Measurements from ENCODE around the gene POR. TPM values are rescaled to one million over a fixed set of nuclear protein-coding genes. Genes with fewer than 3 reads are reported as not detected.

Gene POR
- total and polyA plus RNA-seq, 2 of the 13 experiments (the other 11 are each of a cell fraction or from before 2014, with no cell fraction given) = 145 to 266 TPM

- TF ChIP-seq PATZ1 (CRISPR knock-in tag; IDR thresholded peaks at IDR 0.05) (peak; percentile 83), CBX1 (IDR thresholded peaks at IDR 0.05; ENCODE audit: low read depth) (peak; percentile 34), ASH2L (IDR thresholded peaks at IDR 0.05; ENCODE audit: insufficient read length, low read depth, low read length) (peak; percentile 28), CHD4 (IDR thresholded peaks at IDR 0.05; ENCODE audit: borderline replicate concordance, low read length) (no peak; the same call in none of the 2 replicates), ZNF691 (CRISPR knock-in tag; IDR thresholded peaks at IDR 0.05; ENCODE audit: borderline replicate concordance, low read depth) (peak; percentile 18; the same call in 1 of the 2 replicates), ZMYM3 (CRISPR knock-in tag; IDR thresholded peaks at IDR 0.05) (peak; percentile 57; the same call in 1 of the 2 replicates), ETV5 (CRISPR knock-in tag; IDR thresholded peaks at IDR 0.05; ENCODE audit: borderline replicate concordance) (0 out of 2 replicates have a peak, but pooled peaks have one; percentile 8), ZNF510 (CRISPR knock-in tag; IDR thresholded peaks at IDR 0.05; ENCODE audit: low read depth) (no peak), BRF2 (CRISPR knock-in tag; IDR thresholded peaks at IDR 0.05) (no peak), ZNF121 (CRISPR knock-in tag; IDR thresholded peaks at IDR 0.05) (peak; percentile 29; the same call in 1 of the 2 replicates), SSRP1 (CRISPR knock-in tag; IDR thresholded peaks at IDR 0.05) (no peak), NCOA2 (CRISPR knock-in tag; IDR thresholded peaks at IDR 0.05) (peak; percentile 29; the same call in 1 of the 2 replicates), ZNF687 (CRISPR knock-in tag; IDR thresholded peaks at IDR 0.05) (peak; percentile 80; the same call in 1 of the 2 replicates), HNF4G (IDR thresholded peaks at IDR 0.05; ENCODE audit: borderline replicate concordance, low read depth, low read length) (peak; percentile 43; the same call in 1 of the 2 replicates), HNF4G (CRISPR knock-in tag; IDR thresholded peaks at IDR 0.05; ENCODE audit: borderline replicate concordance, low read depth) (no peak), MXI1 (IDR thresholded peaks at IDR 0.05; ENCODE audit: borderline replicate concordance, low read depth, low read length) (peak; percentile 67; the same call in 2 of the 3 replicates), ZNF768 (CRISPR knock-in tag; IDR thresholded peaks at IDR 0.05) (peak; percentile 83; the same call in 1 of the 2 replicates), HMG20B (CRISPR knock-in tag; conservative IDR thresholded peaks at IDR 0.05) (no peak), REXO4 (CRISPR knock-in tag; IDR thresholded peaks at IDR 0.05; ENCODE audit: borderline replicate concordance) (no peak), MXD4 (CRISPR knock-in tag; IDR thresholded peaks at IDR 0.05) (peak; percentile 70; the same call in 1 of the 2 replicates)
Observed at GRCh38 chr7:75993689-75994387, 78.9 kb downstream of the POR start (continued).
